ENCODE measurements around the gene NEK4. TPM values are rescaled to one million over a fixed set of nuclear protein-coding genes. Genes with fewer than 3 reads are reported as not detected.

The NEK4 gene
- total and polyA plus RNA-seq, 2 donors (not counting 1 experiment from before 2014, with no cell fraction given) = 9.0 to 33.8 TPM

DNA sequence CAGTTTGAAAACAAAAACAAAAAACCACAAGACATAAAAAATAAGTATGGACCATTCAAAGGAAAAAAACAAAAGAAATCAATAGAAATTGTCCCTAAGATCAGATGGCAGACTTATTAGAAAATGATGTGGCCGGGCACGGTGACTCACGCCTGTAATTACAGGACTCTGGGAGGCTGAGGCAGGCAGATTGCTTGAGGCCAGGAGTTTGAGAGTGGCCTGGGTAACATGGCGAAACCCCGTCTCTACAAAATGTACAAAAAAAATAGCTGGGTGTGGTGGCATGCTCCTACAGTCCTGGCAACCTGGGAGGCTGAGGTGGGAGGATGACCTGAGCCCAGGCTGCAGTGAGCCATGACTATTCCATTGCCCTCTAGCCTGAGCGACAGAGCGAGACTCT lies 48.2 kb downstream of the NEK4 start:
- Histone ChIP-seq H4K20me1 (ENCODE audit: control insufficient read depth, insufficient read depth, low read length, poor library complexity, severe bottlenecking) (no peaks in the 10 kb centered on the region), H3K9me3 (ENCODE audit: control extremely low read depth in 1 of 3, control insufficient read depth in 2 of 3, insufficient read depth in 1 of 3, low read length in 2 of 3) (peaks cover 0 to 8% (median 2%) of the 10 kb centered on the region in 3 donors), H3K9ac (ENCODE audit: low read length) (no peak overlapping the region), H3K79me2 (ENCODE audit: control insufficient read depth, insufficient read depth, low read length) (no peaks in the 10 kb centered on the region), H3K4me3 (ENCODE audit: control extremely low read depth in 1 of 5, extremely low read depth in 1 of 5, insufficient read depth in 1 of 5, low read depth in 2 of 5, low read length in 4 of 5) (no peak overlapping the region), H2AFZ (ENCODE audit: insufficient read depth, low read depth, low read length, poor library complexity, severe bottlenecking) (no peak overlapping the region), H3K27ac (ENCODE audit: low read length in 2 of 2) (no peak overlapping the region), H3K4me2 (replicated peaks; ENCODE audit: low read depth, low read length, poor library complexity, severe bottlenecking) (no peak overlapping the region), H3K4me1 (ENCODE audit: control insufficient read depth in 2 of 2, insufficient read depth in 2 of 2, low read length in 2 of 2) (peaks cover 6 to 11% of the 10 kb centered on the region in 2 donors), H3K27me3 (replicated peaks in 1 of 4; ENCODE audit: control extremely low read depth in 1 of 4, control insufficient read depth in 3 of 4, insufficient read depth in 4 of 4, low read length in 3 of 4) (no peaks in the 10 kb centered on the region), H3K36me3 (replicated peaks in 1 of 2; ENCODE audit: control extremely low read depth in 1 of 2, control insufficient read depth in 1 of 2, extremely low read depth in 1 of 2, insufficient read depth in 2 of 2, low read length in 1 of 2) (no peaks in the 10 kb centered on the region)
- DNase-seq (no peak), ATAC-seq (ENCODE audit: low read depth) (no peak)
- peaks cover 12% of the 10 kb centered on the region for H3K4me1 Mint-ChIP-seq
- no peak overlapping the region for H3K4me3 Mint-ChIP-seq
- TF ChIP-seq EZH2 (IDR thresholded peaks at IDR 0.05; ENCODE audit: borderline replicate concordance, insufficient read depth, low read depth, low read length, poor library complexity, severe bottlenecking) = no peak
- TF ChIP-seq, protein P1, sequence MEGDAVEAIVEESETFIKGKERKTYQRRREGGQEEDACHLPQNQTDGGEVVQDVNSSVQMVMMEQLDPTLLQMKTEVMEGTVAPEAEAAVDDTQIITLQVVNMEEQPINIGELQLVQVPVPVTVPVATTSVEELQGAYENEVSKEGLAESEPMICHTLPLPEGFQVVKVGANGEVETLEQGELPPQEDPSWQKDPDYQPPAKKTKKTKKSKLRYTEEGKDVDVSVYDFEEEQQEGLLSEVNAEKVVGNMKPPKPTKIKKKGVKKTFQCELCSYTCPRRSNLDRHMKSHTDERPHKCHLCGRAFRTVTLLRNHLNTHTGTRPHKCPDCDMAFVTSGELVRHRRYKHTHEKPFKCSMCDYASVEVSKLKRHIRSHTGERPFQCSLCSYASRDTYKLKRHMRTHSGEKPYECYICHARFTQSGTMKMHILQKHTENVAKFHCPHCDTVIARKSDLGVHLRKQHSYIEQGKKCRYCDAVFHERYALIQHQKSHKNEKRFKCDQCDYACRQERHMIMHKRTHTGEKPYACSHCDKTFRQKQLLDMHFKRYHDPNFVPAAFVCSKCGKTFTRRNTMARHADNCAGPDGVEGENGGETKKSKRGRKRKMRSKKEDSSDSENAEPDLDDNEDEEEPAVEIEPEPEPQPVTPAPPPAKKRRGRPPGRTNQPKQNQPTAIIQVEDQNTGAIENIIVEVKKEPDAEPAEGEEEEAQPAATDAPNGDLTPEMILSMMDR (IDR thresholded peaks at IDR 0.05) = no peak
- no peaks in the 10 kb centered on the region for H3K27me3 Mint-ChIP-seq
- H3K27ac Mint-ChIP-seq = no peak overlapping the region
- 94% methylated on average over 6 of the region's 7 CpGs for WGBS (ENCODE audit: insufficient coverage)
- intact Hi-C loops (cut with micrococcal nuclease) = no loop called here
- no peaks in the 10 kb centered on the region for H3K9me3 Mint-ChIP-seq (ENCODE audit: insufficient read depth)
- ChIA-PET CTCF (no interaction called here), POLR2A (no interaction called here)

DNA sequence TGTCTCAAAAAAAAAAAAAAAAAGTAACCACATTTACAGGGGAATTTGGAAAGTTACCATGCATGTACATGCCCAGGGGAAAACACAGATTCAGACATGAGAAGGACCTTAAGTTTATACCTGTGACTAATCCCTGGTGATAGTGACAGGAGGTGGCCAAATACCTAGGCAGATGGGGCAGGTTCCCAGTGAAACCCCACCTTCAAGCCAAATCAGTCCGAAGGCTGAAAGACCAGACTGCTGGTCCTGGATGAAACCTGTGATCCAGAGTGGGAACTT lies 49.1 kb downstream of the NEK4 start:
- Histone ChIP-seq H3K9me3 (ENCODE audit: control extremely low read depth in 1 of 3, control insufficient read depth in 2 of 3, insufficient read depth in 1 of 3, low read length in 2 of 3) (peaks cover 0 to 8% (median 2%) of the 10 kb centered on the region in 3 donors), H3K36me3 (replicated peaks in 1 of 2; ENCODE audit: control extremely low read depth in 1 of 2, control insufficient read depth in 1 of 2, extremely low read depth in 1 of 2, insufficient read depth in 2 of 2, low read length in 1 of 2) (no peaks in the 10 kb centered on the region), H3K27ac (ENCODE audit: low read length in 2 of 2) (no peak overlapping the region), H4K20me1 (ENCODE audit: control insufficient read depth, insufficient read depth, low read length, poor library complexity, severe bottlenecking) (no peaks in the 10 kb centered on the region), H3K9ac (ENCODE audit: low read length) (no peak overlapping the region), H3K4me1 (ENCODE audit: control insufficient read depth in 2 of 2, insufficient read depth in 2 of 2, low read length in 2 of 2) (peaks cover 6 to 11% of the 10 kb centered on the region in 2 donors), H3K27me3 (replicated peaks in 1 of 4; ENCODE audit: control extremely low read depth in 1 of 4, control insufficient read depth in 3 of 4, insufficient read depth in 4 of 4, low read length in 3 of 4) (no peaks in the 10 kb centered on the region), H3K4me2 (replicated peaks; ENCODE audit: low read depth, low read length, poor library complexity, severe bottlenecking) (no peak overlapping the region), H3K4me3 (ENCODE audit: control extremely low read depth in 1 of 5, extremely low read depth in 1 of 5, insufficient read depth in 1 of 5, low read depth in 2 of 5, low read length in 4 of 5) (no peak overlapping the region), H2AFZ (ENCODE audit: insufficient read depth, low read depth, low read length, poor library complexity, severe bottlenecking) (no peak overlapping the region), H3K79me2 (ENCODE audit: control insufficient read depth, insufficient read depth, low read length) (no peaks in the 10 kb centered on the region)
- no peaks in the 10 kb centered on the region for H3K9me3 Mint-ChIP-seq (ENCODE audit: insufficient read depth)
- H3K27ac Mint-ChIP-seq = no peak overlapping the region
- DNase-seq = no peak
- TF ChIP-seq EZH2 (IDR thresholded peaks at IDR 0.05; ENCODE audit: borderline replicate concordance, insufficient read depth, low read depth, low read length, poor library complexity, severe bottlenecking) = no peak
- TF ChIP-seq, protein P1 (IDR thresholded peaks at IDR 0.05) = no peak
- 100% methylated on average over 1 of the region's 1 CpG for WGBS (ENCODE audit: insufficient coverage)
- intact Hi-C loops (cut with micrococcal nuclease) = no loop called here
- H3K4me1 Mint-ChIP-seq = peaks cover 12% of the 10 kb centered on the region
- ChIA-PET CTCF (interaction anchor here (0.7 kb wide), 1 partner anchor 12 kb away, joined by 3 read pairs; no protein-coding TSS in a partner anchor), POLR2A (no interaction called here)
- no peak overlapping the region for H3K4me3 Mint-ChIP-seq
- ATAC-seq (ENCODE audit: low read depth) = no peak
- H3K27me3 Mint-ChIP-seq = no peaks in the 10 kb centered on the region

Data from B cell (primary cell).